ENCODE measurements around the gene NAP1L4. TPM values are rescaled to one million over a fixed set of nuclear protein-coding genes. Genes with fewer than 3 reads are reported as not detected.

The NAP1L4 gene
- total and polyA plus RNA-seq, 2 of the 8 experiments (the other 6 are each of a cell fraction or from before 2014, with no cell fraction given), result 75.8 to 194 TPM

GRCh38 chr11:2942447-2942846 is 49.7 kb downstream of the NAP1L4 start:
- H3K27ac ChIP-seq (ENCODE audit: low read depth, low read length), result no peak overlapping the region
- no peak overlapping the region for H2AK5ac ChIP-seq (ENCODE audit: low read depth, low read length)
- CTCF ChIA-PET (ENCODE audit: partially characterized antibody), result interaction anchor here (1.2 to 4.9 kb wide), 4 partner anchors 11 to 95 kb away, joined by 3 to 33 read pairs (median 6); partner anchors contain the start of gene PHLDA2
- no peak overlapping the region for H4K8ac ChIP-seq (ENCODE audit: extremely low read depth, insufficient read depth, low read length)
- no peak overlapping the region for H2BK15ac ChIP-seq (ENCODE audit: low read length)
- H3K79me2 ChIP-seq (ENCODE audit: control insufficient read depth in 1 of 2, insufficient read depth in 2 of 2, low read length in 2 of 2), result no peaks in the 10 kb centered on the region
- POLR2A ChIA-PET (ENCODE audit: partially characterized antibody), result interaction anchor here (0.7 to 2.9 kb wide), 5 partner anchors 9 to 49 kb away, joined by 3 to 13 read pairs (median 4); partner anchors contain the start of gene NAP1L4
- H3K18ac ChIP-seq (ENCODE audit: extremely low read depth, low read length), result no peak overlapping the region
- no peak overlapping the region for H2BK12ac ChIP-seq (ENCODE audit: low read depth, low read length)
- no peak overlapping the region for H2AFZ ChIP-seq (ENCODE audit: low read length)
- H3K79me1 ChIP-seq (ENCODE audit: low read depth, low read length), result peaks cover 3% of the 10 kb centered on the region; the same call in 1 of the 2 replicates
- peaks cover 0 to 26% (median 12%) of the 10 kb centered on the region in 4 experiments; a peak in 6 of 7 replicates for H3K4me1 ChIP-seq (replicated peaks in 1 of 4; ENCODE audit: control insufficient read depth in 3 of 4, insufficient read depth in 4 of 4, low read length in 3 of 4)
- no peak overlapping the region for H4K91ac ChIP-seq (replicated peaks; ENCODE audit: insufficient read length, low read length)
- H2BK5ac ChIP-seq (ENCODE audit: low read depth, low read length), result no peak overlapping the region
- no peak overlapping the region for H3K4me3 ChIP-seq (ENCODE audit: extremely low read depth in 1 of 4, insufficient read depth in 2 of 4, low read depth in 3 of 4, low read length in 4 of 4)
- H2BK20ac ChIP-seq (ENCODE audit: low read length), result no peak overlapping the region
- H3K4me2 ChIP-seq (ENCODE audit: insufficient read depth in 1 of 2, low read depth in 2 of 2, low read length in 2 of 2), result no peak overlapping the region
- H3K9me3 ChIP-seq (ENCODE audit: insufficient read depth in 2 of 2, low read depth in 1 of 2, low read length in 1 of 2), result peaks cover 15 to 21% of the 10 kb centered on the region in 2 experiments
- FAIRE-seq, result no peak
- no peak overlapping the region for H2BK120ac ChIP-seq (replicated peaks; ENCODE audit: low read depth, low read length)
- 89% methylated on average over 12 of the region's 13 CpGs; no CpG with 5 or more reads in 1 of the 2 experiments for WGBS, 2 experiments (ENCODE audit: extremely low coverage in 1 of 2, insufficient coverage in 1 of 2, insufficient read length in 1 of 2, insufficient replicate concordance in 2 of 2, low coverage in 1 of 2, low lambda C conversion rate in 2 of 2, missing lambda C conversion rate in 1 of 2)
- no peak overlapping the region for H3K56ac ChIP-seq (replicated peaks; ENCODE audit: insufficient read length, low read depth, low read length)
- peaks cover 7 to 13% (median 10%) of the 10 kb centered on the region in 4 experiments; a peak in 6 of 8 replicates for H3K36me3 ChIP-seq (ENCODE audit: control insufficient read depth in 2 of 4, insufficient read depth in 4 of 4, low read length in 3 of 4)
- H3K4ac ChIP-seq (replicated peaks; ENCODE audit: insufficient read length, low read depth, low read length), result no peak overlapping the region
- no peak for DNase-seq (ENCODE audit: low read depth in 1 of 2, low spot score in 2 of 2)
- no peaks in the 10 kb centered on the region for H3K27me3 ChIP-seq (replicated peaks in 1 of 4; ENCODE audit: control insufficient read depth in 3 of 4, extremely low read depth in 1 of 4, insufficient read depth in 3 of 4, low read length in 3 of 4)
- peaks cover 17 to 25% of the 10 kb centered on the region in 2 experiments for H4K20me1 ChIP-seq (replicated peaks in 1 of 2; ENCODE audit: control insufficient read depth in 1 of 2, insufficient read depth in 2 of 2, low read length in 2 of 2)
- no peak overlapping the region for H3K14ac ChIP-seq (ENCODE audit: insufficient read length)
- no peak overlapping the region for H3K23ac ChIP-seq (ENCODE audit: insufficient read length)
- no peak overlapping the region for H3K9ac ChIP-seq (replicated peaks in 1 of 4; ENCODE audit: extremely low read depth in 1 of 4, low read depth in 3 of 4, low read length in 3 of 4)
- no peaks in the 10 kb centered on the region for H3K23me2 ChIP-seq (ENCODE audit: low read depth, low read length)
- H4K5ac ChIP-seq (ENCODE audit: insufficient read length, low read depth, low read length), result no peak overlapping the region
- TF ChIP-seq ATF2 (IDR thresholded peaks at IDR 0.05; ENCODE audit: low read length), result no peak
- TF ChIP-seq SIN3A (conservative IDR thresholded peaks at IDR 0.05 in 1 of 2, IDR thresholded peaks at IDR 0.05 in 1 of 2; ENCODE audit: low read depth in 1 of 2, low read length in 2 of 2), result no peak
- TF ChIP-seq TBP (IDR thresholded peaks at IDR 0.05; ENCODE audit: low read depth, low read length), result no peak
- TF ChIP-seq POU5F1 (IDR thresholded peaks at IDR 0.05; ENCODE audit: low read depth, low read length), result no peak
- no peak for TF ChIP-seq EP300 (IDR thresholded peaks at IDR 0.05; ENCODE audit: borderline replicate concordance in 1 of 2, low read depth in 2 of 2, low read length in 2 of 2)
- no peak for TF ChIP-seq E2F6 (IDR thresholded peaks at IDR 0.05)
- TF ChIP-seq HDAC2 (IDR thresholded peaks at IDR 0.05; ENCODE audit: borderline replicate concordance in 1 of 2, low read depth in 2 of 2, low read length in 2 of 2), result no peak
- TF ChIP-seq BRCA1 (IDR thresholded peaks at IDR 0.05; ENCODE audit: low read depth, low read length), result no peak
- TF ChIP-seq JUN (IDR thresholded peaks at IDR 0.05; ENCODE audit: low read depth, low read length), result no peak
- no peak for TF ChIP-seq TAF1 (IDR thresholded peaks at IDR 0.05; ENCODE audit: low read depth, low read length)

Measured in H1 (cell line).